Testis (tissue), 2 donors: ENCODE results near the gene TUBGCP3.

ENCODE experiments used
- POLR2A ChIP-seq: fragments of 450-650 bp; IDR thresholded peaks from one replicate; pipeline ENCODE4 v1.6.1; 2017; ENCODE audit warnings: antibody characterized with exemption, mild to moderate bottlenecking, moderate library complexity
- TF ChIP-seq, protein P1 (sequence below), 3 experiments: fragments of 450-650 bp in 2 of 3; fragments of 200-600 bp in 1 of 3; sonication (generic) in 1 of 3; IDR thresholded peaks; one replicate each; pipeline ENCODE4 v1.5.1; 2016 to 2019; ENCODE audit warnings: antibody characterized with exemption in 3 of 3, mild to moderate bottlenecking in 2 of 3, moderate library complexity in 1 of 3

DNA sequence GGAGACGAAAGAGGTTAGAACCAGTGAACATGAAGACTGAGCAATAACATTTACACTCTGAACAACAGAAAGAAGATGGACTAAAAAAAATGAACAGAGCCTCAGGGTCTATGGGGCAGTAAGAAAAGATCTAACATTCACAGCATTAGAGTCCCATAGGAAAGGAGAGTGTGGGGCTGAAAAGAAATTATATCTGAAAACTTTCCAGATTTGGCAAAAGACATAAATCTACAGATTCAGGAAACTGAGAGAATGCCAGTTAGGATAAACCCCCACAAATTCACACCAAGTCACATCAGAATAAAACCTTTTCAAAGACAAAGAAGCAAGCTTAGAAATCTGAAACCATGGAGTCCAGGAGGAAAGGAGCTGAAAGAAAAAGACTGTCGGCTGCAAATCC is 20.3 kb upstream of the TUBGCP3 start:
- TF ChIP-seq, protein P1, sequence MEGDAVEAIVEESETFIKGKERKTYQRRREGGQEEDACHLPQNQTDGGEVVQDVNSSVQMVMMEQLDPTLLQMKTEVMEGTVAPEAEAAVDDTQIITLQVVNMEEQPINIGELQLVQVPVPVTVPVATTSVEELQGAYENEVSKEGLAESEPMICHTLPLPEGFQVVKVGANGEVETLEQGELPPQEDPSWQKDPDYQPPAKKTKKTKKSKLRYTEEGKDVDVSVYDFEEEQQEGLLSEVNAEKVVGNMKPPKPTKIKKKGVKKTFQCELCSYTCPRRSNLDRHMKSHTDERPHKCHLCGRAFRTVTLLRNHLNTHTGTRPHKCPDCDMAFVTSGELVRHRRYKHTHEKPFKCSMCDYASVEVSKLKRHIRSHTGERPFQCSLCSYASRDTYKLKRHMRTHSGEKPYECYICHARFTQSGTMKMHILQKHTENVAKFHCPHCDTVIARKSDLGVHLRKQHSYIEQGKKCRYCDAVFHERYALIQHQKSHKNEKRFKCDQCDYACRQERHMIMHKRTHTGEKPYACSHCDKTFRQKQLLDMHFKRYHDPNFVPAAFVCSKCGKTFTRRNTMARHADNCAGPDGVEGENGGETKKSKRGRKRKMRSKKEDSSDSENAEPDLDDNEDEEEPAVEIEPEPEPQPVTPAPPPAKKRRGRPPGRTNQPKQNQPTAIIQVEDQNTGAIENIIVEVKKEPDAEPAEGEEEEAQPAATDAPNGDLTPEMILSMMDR (IDR thresholded peaks at IDR 0.05): no peak
- no peak for TF ChIP-seq POLR2A
